ENCODE data around the gene REN.

The REN gene

GRCh38 chr1:204196068-204196795 lies 30.1 kb upstream of the REN start, which contains the start of gene KISS1:
Gene KISS1, minus strand, starts transcription at chr1:204196491. Its CDS starts 3,615 bp downstream, at chr1:204192876.
- Mint-ChIP-seq H3K36me3 (ENCODE audit: low read depth) (no peaks in the 10 kb centered on the region), H3K27ac (no peak within 1 kb of the TSS), H3K4me1 (ENCODE audit: low read depth) (peaks cover 8% of the 10 kb centered on the region), H3K9me3 (no peaks in the 10 kb centered on the region), H3K4me3 (no peak within 1 kb of the TSS), H3K27me3 (peaks cover 12% of the 10 kb centered on the region)

GRCh38 chr1:204194771-204195170 lies 28.6 kb upstream of the REN start:
- H3K27ac Mint-ChIP-seq: no peak overlapping the region
- H3K27me3 Mint-ChIP-seq: peaks cover 23% of the 10 kb centered on the region
- H3K36me3 Mint-ChIP-seq (ENCODE audit: low read depth): no peaks in the 10 kb centered on the region
- peaks cover 16% of the 10 kb centered on the region for H3K4me1 Mint-ChIP-seq (ENCODE audit: low read depth)
- no peaks in the 10 kb centered on the region for H3K9me3 Mint-ChIP-seq
- no peak overlapping the region for H3K4me3 Mint-ChIP-seq

GRCh38 chr1:204194080-204194479 lies 27.9 kb upstream of the REN start:
- peaks cover 29% of the 10 kb centered on the region for H3K27me3 Mint-ChIP-seq

GRCh38 chr1:204192589-204193352 lies 26.6 kb upstream of the REN start:
- Mint-ChIP-seq H3K27ac (no peak overlapping the region), H3K4me1 (ENCODE audit: low read depth) (peaks cover 28% of the 10 kb centered on the region), H3K27me3 (peaks cover 38% of the 10 kb centered on the region), H3K4me3 (no peak overlapping the region), H3K9me3 (no peaks in the 10 kb centered on the region), H3K36me3 (ENCODE audit: low read depth) (no peaks in the 10 kb centered on the region)

More at GRCh38 chr1:204194080-204194479, 27.9 kb upstream of the REN start:
- Mint-ChIP-seq H3K4me1 (ENCODE audit: low read depth) (peaks cover 23% of the 10 kb centered on the region), H3K4me3 (no peak overlapping the region), H3K27ac (no peak overlapping the region), H3K9me3 (no peaks in the 10 kb centered on the region), H3K36me3 (ENCODE audit: low read depth) (no peaks in the 10 kb centered on the region)

GRCh38 chr1:204192046-204192445 lies 25.9 kb upstream of the REN start:
- Mint-ChIP-seq H3K36me3 (ENCODE audit: low read depth) (no peaks in the 10 kb centered on the region), H3K4me1 (ENCODE audit: low read depth) (peaks cover 28% of the 10 kb centered on the region), H3K27me3 (peaks cover 44% of the 10 kb centered on the region)

GRCh38 chr1:204191456-204191855 lies 25.3 kb upstream of the REN start:
- Mint-ChIP-seq H3K36me3 (ENCODE audit: low read depth) (no peaks in the 10 kb centered on the region), H3K27ac (no peak overlapping the region), H3K4me1 (ENCODE audit: low read depth) (peaks cover 28% of the 10 kb centered on the region), H3K9me3 (no peaks in the 10 kb centered on the region), H3K4me3 (no peak overlapping the region), H3K27me3 (peaks cover 49% of the 10 kb centered on the region)

More at GRCh38 chr1:204192046-204192445, 25.9 kb upstream of the REN start:
- no peak overlapping the region for H3K27ac Mint-ChIP-seq
- no peak overlapping the region for H3K4me3 Mint-ChIP-seq
- no peaks in the 10 kb centered on the region for H3K9me3 Mint-ChIP-seq

- no peaks in the 10 kb centered on the region for H3K36me3 Mint-ChIP-seq (ENCODE audit: low read depth)
- H3K4me3 Mint-ChIP-seq: peak overlapping the region; percentile 17
- peaks cover 28% of the 10 kb centered on the region for H3K4me1 Mint-ChIP-seq (ENCODE audit: low read depth)
- peaks cover 49% of the 10 kb centered on the region for H3K27me3 Mint-ChIP-seq
- H3K9me3 Mint-ChIP-seq: no peaks in the 10 kb centered on the region
- no peak overlapping the region for H3K27ac Mint-ChIP-seq
Measured at GRCh38 chr1:204190212-204191211, 24.4 kb upstream of the REN start.

- Mint-ChIP-seq H3K27me3 (peaks cover 49% of the 10 kb centered on the region), H3K36me3 (ENCODE audit: low read depth) (no peaks in the 10 kb centered on the region), H3K4me1 (ENCODE audit: low read depth) (peaks cover 20% of the 10 kb centered on the region), H3K4me3 (peak overlapping the region; percentile 21), H3K27ac (no peak overlapping the region), H3K9me3 (no peaks in the 10 kb centered on the region)
Measured at GRCh38 chr1:204188959-204189639, 23.0 kb upstream of the REN start.

- H3K27me3 Mint-ChIP-seq: peaks cover 40% of the 10 kb centered on the region
- H3K27ac Mint-ChIP-seq: no peak overlapping the region
- peaks cover 20% of the 10 kb centered on the region for H3K4me1 Mint-ChIP-seq (ENCODE audit: low read depth)
- no peak overlapping the region for H3K4me3 Mint-ChIP-seq
- no peaks in the 10 kb centered on the region for H3K36me3 Mint-ChIP-seq (ENCODE audit: low read depth)
- H3K9me3 Mint-ChIP-seq: no peaks in the 10 kb centered on the region
Measured at GRCh38 chr1:204186597-204186996, 20.5 kb upstream of the REN start.

- no peaks in the 10 kb centered on the region for H3K27me3 Mint-ChIP-seq
- H3K4me3 Mint-ChIP-seq: no peak overlapping the region
- no peak overlapping the region for H3K27ac Mint-ChIP-seq
- no peaks in the 10 kb centered on the region for H3K4me1 Mint-ChIP-seq (ENCODE audit: low read depth)
- no peaks in the 10 kb centered on the region for H3K9me3 Mint-ChIP-seq
- H3K36me3 Mint-ChIP-seq (ENCODE audit: low read depth): no peaks in the 10 kb centered on the region
Measured at GRCh38 chr1:204181116-204181515, 15.0 kb upstream of the REN start.

GRCh38 chr1:204180133-204180532 lies 14.0 kb upstream of the REN start:
- H3K4me3 Mint-ChIP-seq: no peak overlapping the region
- H3K9me3 Mint-ChIP-seq: no peaks in the 10 kb centered on the region
- H3K27ac Mint-ChIP-seq: no peak overlapping the region
- no peaks in the 10 kb centered on the region for H3K36me3 Mint-ChIP-seq (ENCODE audit: low read depth)
- H3K4me1 Mint-ChIP-seq (ENCODE audit: low read depth): no peaks in the 10 kb centered on the region
- H3K27me3 Mint-ChIP-seq: no peaks in the 10 kb centered on the region

- peaks cover 2% of the 10 kb centered on the region for H3K9me3 Mint-ChIP-seq
- H3K27me3 Mint-ChIP-seq: peaks cover 3% of the 10 kb centered on the region
- H3K4me1 Mint-ChIP-seq (ENCODE audit: low read depth): no peaks in the 10 kb centered on the region
- H3K36me3 Mint-ChIP-seq (ENCODE audit: low read depth): no peaks in the 10 kb centered on the region
- no peak overlapping the region for H3K27ac Mint-ChIP-seq
- H3K4me3 Mint-ChIP-seq: no peak overlapping the region
Measured at GRCh38 chr1:204178487-204179281, 12.5 kb upstream of the REN start.

- peaks cover 6% of the 10 kb centered on the region for H3K27me3 Mint-ChIP-seq
- H3K9me3 Mint-ChIP-seq: peaks cover 4% of the 10 kb centered on the region
- no peaks in the 10 kb centered on the region for H3K4me1 Mint-ChIP-seq (ENCODE audit: low read depth)
- no peaks in the 10 kb centered on the region for H3K36me3 Mint-ChIP-seq (ENCODE audit: low read depth)
- no peak overlapping the region for H3K4me3 Mint-ChIP-seq
- no peak overlapping the region for H3K27ac Mint-ChIP-seq
Measured at GRCh38 chr1:204177133-204177532, 11.0 kb upstream of the REN start.

Data from stimulated activated naive CD8-positive, alpha-beta T cell treated with anti-CD3 and anti-CD28 coated beads, Interleukin-15, Interleukin-2, amounts not matched to agents 100 ng/mL and 50 ng/mL, for 24 hours (primary cell).